Peyer's patch (tissue), 4 donors: ENCODE results near the gene CALHM4.

Experiments
- POLR2A ChIP-seq, 2 donors: fragments of 450-650 bp; IDR thresholded peaks; one replicate each; pipeline ENCODE4 v1.5.1; 2017; ENCODE audit warnings: antibody characterized with exemption in 2 of 2, mild to moderate bottlenecking in 2 of 2, moderate library complexity in 2 of 2
- TF ChIP-seq, protein P1 (sequence below), 6 experiments: fragments of 450-650 bp in 4 of 6; fragments of 200-600 bp in 2 of 6; sonication (generic) in 1 of 6; IDR thresholded peaks; one replicate each; pipeline ENCODE4 v1.5.1; 2017 to 2019; ENCODE audit warnings: antibody characterized with exemption in 6 of 6, mild to moderate bottlenecking in 3 of 6, moderate library complexity in 1 of 6

DNA sequence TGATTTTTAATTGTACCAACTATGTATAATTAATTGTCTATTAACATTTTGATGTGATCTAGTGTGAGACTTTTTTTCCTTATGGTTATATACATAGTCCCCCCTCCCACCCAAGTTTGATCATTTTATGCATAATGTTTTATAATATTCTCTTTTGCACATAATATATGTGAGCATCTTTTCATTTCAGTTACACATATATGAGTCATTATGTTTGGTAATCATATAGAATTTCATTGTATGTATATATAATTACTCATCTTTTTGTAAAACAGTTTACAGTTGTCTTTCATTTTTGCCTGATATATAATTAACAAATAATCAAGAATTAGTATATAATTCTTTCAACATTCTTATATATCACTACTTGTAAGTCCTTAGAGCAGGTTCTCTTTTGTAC is 32.7 kb downstream of the CALHM4 start:
- TF ChIP-seq POLR2A (IDR thresholded peaks at IDR 0.05) = no peak
- TF ChIP-seq, protein P1, sequence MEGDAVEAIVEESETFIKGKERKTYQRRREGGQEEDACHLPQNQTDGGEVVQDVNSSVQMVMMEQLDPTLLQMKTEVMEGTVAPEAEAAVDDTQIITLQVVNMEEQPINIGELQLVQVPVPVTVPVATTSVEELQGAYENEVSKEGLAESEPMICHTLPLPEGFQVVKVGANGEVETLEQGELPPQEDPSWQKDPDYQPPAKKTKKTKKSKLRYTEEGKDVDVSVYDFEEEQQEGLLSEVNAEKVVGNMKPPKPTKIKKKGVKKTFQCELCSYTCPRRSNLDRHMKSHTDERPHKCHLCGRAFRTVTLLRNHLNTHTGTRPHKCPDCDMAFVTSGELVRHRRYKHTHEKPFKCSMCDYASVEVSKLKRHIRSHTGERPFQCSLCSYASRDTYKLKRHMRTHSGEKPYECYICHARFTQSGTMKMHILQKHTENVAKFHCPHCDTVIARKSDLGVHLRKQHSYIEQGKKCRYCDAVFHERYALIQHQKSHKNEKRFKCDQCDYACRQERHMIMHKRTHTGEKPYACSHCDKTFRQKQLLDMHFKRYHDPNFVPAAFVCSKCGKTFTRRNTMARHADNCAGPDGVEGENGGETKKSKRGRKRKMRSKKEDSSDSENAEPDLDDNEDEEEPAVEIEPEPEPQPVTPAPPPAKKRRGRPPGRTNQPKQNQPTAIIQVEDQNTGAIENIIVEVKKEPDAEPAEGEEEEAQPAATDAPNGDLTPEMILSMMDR (IDR thresholded peaks at IDR 0.05) = no peak
